Spleen (tissue), 7 donors: ENCODE results near the gene EIF2S2.

ENCODE experiments used
- POLR2A ChIP-seq, 3 donors: fragments of 450-650 bp; IDR thresholded peaks; one replicate each; pipeline ENCODE4 v1.5.1; 2017; ENCODE audit warnings: antibody characterized with exemption in 3 of 3, mild to moderate bottlenecking in 1 of 3
- POLR2AphosphoS5 ChIP-seq, 3 donors: sonication (generic); formaldehyde crosslinking; IDR thresholded peaks; one replicate each; pipeline ENCODE4 v1.5.1; 2017; ENCODE audit warnings: antibody characterized with exemption in 3 of 3
- TF ChIP-seq, protein P1 (sequence below), 11 experiments: fragments of 200-600 bp in 7 of 11; fragments of 450-650 bp in 4 of 11; sonication (generic) in 4 of 11; IDR thresholded peaks in 8 of 11; conservative IDR thresholded peaks in 3 of 11; 1 replicate in 7 of 11; 2 replicates in 4 of 11; pipeline versions ENCODE4 v1.4.0 to v1.8.0; 2016 to 2021; ENCODE audit warnings: antibody characterized with exemption in 11 of 11, inconsistent platforms in 4 of 11, mild to moderate bottlenecking in 1 of 11
- donor health status: DM: no; HTN: no; CAD: no; lungs with moderate emphysema.
- donor health status: DM: no; HTN: no; CAD: no.
- donor health status: DM: no; HTN: no; CAD: no.

DNA sequence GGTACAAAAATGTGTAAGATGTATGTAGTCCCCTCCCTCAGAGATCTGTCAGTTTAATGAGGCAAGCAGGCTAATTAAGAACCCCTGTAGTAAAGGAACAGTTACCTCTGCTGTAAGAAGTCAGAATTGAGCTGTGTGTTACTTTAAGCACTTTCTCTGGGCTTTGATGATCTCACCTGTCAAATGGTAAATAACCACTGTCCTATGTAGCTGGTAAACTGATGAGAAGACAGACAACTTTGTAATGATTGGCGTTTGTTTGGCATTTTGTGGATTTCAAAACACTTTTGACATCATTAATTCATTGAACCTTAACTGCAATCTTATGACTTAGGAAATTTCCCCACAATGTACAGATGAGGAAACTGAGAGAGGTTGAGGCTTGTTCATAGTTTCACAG, 62.7 kb downstream of the EIF2S2 start:
- TF ChIP-seq, protein P1, sequence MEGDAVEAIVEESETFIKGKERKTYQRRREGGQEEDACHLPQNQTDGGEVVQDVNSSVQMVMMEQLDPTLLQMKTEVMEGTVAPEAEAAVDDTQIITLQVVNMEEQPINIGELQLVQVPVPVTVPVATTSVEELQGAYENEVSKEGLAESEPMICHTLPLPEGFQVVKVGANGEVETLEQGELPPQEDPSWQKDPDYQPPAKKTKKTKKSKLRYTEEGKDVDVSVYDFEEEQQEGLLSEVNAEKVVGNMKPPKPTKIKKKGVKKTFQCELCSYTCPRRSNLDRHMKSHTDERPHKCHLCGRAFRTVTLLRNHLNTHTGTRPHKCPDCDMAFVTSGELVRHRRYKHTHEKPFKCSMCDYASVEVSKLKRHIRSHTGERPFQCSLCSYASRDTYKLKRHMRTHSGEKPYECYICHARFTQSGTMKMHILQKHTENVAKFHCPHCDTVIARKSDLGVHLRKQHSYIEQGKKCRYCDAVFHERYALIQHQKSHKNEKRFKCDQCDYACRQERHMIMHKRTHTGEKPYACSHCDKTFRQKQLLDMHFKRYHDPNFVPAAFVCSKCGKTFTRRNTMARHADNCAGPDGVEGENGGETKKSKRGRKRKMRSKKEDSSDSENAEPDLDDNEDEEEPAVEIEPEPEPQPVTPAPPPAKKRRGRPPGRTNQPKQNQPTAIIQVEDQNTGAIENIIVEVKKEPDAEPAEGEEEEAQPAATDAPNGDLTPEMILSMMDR (IDR thresholded peaks at IDR 0.05 in 8 of 11, conservative IDR thresholded peaks at IDR 0.05 in 3 of 11), result no peak
- TF ChIP-seq POLR2A (IDR thresholded peaks at IDR 0.05) (no peak), POLR2AphosphoS5 (IDR thresholded peaks at IDR 0.05) (no peak)
